ENCODE data around the gene MYZAP.
"Not testable (repeated sequence)": the region's sequence is repeated elsewhere in the genome, so short reads cannot be mapped to it uniquely, and the experiment has no call there.

The MYZAP gene

GRCh38 chr15:57595011-57595866 is 3.5 kb downstream of the MYZAP start:
- FAIRE-seq: no peak

GRCh38 chr15:57596301-57596855 is 4.7 kb downstream of the MYZAP start:
- no peak for FAIRE-seq

DNA sequence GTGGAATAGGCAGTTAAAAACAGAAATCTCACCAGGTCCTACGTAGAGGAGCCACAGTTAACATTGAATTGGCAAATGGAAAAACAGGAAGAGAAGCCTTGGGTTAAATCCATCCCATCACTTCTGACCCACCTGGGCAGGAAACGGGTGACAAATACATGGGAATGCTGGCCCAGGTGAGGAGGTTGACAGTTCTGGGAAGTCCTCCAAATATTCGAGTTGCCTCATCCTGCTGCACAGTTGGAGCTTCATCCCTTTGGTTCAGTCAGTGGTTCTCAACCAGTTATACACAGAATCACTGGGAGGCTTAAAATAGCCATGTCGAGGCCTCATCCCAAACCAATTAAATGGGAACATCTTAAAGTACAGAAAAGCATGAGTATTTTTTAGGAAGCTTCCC is 5.3 kb downstream of the MYZAP start:
- FAIRE-seq: no peak

DNA sequence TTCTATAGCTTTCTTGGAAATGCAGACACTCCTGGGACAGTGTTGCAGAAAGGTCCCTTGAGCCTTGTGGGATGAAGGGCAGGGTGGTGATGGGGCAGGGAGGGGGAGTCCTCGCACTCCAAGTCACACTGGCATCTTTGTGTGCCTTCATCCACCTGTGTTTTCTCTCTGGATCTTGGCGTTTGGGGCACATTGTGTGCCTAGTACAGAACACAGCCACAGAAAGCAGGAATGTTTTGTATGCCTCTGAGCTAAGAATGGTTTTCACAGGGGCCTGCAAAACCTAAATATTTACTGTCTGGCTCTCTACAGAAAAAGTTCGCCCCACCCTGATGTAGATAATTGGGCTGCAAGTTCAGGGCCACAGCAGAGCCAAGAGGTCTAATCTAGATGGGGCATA is 5.7 kb downstream of the MYZAP start:
- FAIRE-seq: no peak

GRCh38 chr15:57598346-57598745 is 6.6 kb downstream of the MYZAP start:
- no peak for FAIRE-seq

DNA sequence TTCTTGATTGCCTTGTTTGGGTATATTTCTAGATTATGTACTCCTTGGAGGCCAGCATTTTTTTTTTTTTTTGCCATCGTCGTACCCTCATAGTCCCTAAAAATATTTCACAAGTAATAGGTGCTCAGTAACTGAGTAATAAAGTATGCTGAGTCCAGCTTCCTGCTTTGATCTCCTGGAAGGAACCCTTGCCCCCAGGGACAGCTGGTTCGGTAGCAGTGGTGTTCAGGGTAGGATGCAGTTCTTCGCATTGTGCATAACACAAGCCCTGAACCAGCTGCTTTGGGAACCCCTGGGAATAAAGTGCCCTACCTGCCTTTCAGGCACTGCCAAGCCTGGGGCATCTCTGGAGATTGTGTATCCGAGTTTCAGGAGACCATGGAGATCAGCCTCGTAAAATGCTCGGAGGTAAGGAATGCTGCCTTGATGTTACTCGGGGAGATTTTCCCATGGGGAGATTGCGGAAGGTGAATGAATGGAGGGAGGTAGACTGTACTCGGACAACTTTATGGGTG is 7.6 kb downstream of the MYZAP start:
- no peak for FAIRE-seq

- FAIRE-seq: no peak
Observed at GRCh38 chr15:57600197-57600596, 8.5 kb downstream of the MYZAP start.

DNA sequence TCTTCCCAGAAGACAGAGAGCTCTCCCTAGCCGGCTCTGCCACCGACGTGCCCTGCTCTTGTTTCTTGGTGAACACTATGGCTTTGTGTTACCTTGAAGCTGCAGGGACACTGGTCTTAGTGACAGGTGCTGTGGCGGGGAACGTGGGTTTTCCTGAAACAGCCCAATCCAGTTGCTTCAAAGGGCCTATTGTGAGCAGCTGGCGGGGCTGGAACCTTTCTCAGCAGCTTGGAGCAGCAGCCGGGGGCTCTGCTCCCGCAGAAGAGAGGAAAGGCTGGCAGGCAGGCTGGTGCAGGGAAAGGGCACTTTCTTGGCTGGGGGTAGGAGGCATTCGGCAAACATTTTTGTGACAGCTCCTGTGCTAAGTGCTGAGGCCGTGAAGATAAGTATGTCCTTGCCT is 12.8 kb downstream of the MYZAP start:
- no peak for FAIRE-seq

- no peak for FAIRE-seq
Observed at GRCh38 chr15:57605491-57605890, 13.8 kb downstream of the MYZAP start.

- no peak for FAIRE-seq
Observed at GRCh38 chr15:57606048-57606447, 14.3 kb downstream of the MYZAP start.

DNA sequence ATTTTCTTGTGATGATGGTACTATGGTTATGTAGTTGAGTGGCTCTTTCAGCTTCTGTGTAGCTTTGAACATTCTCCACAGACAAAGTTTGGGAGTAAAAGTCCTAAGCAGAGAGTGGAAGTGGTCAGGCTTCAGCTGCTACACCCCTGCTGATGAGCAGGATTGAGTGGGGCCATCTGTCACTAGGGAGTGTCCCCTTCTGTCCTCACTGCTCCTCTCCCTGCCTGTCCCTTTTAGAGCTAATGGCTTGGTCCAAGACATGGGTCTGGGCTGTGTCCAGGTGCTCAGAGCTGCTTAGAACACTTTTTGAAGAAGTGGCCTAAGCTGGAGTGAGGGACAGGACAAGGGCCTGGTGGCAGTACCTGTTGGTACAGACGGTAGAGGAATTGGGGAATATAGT is 15.1 kb downstream of the MYZAP start:
- FAIRE-seq: no peak

DNA sequence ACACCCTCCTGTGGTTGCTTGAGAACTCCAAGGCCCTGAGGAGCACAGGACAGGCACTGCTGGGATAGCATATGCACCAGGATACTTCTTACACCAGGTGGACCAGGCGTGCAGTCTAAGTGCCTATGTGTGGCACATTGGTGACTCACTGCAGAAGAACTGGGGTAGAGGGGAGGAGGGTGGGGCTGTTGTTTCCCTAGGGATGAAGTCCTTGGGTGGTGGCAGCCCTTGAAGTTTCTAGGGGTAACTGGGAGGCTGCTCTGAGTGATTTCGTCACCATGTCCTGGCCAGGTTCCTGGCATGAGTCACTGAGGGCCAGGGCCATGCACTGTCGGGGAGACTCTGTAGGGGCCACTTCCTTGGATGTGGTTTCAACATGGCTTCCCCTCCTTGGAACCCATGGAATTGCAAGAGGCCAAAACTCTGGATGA is 15.9 kb downstream of the MYZAP start:
- no peak for FAIRE-seq

DNA sequence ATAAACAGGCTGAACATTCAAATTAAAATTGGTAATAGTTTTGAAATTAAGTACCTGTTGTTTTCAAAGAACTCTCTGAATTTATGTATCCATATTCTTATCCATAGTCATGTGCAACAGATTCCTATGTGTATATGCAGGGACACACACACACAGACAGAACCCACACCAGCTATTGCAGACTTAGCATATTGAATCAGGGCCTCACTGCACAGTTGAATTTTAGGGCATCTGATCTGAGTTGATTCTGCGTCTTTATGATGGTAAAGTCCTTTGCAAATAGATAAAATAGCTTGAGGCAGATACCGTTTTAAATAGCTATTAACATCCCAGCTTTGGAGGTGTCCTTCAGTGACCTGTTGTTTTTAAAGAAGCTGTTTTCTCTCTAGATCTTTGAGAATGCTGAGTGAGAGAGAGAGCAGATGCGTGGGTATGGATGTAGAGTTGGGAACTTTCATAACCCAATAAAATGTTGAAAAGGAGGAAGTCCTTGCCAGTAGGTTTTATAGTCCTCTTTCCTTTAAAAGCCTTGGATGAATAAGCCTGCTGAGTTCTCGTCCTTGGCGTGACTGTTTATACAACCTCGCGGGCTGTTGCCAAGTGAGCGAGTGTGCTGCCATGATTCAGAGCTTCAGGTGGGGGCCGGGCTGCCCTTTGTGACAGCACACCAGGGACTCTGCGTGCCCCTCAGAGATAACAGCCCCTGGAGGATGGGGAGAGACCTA is 18.3 kb downstream of the MYZAP start:
- FAIRE-seq: no peak

DNA sequence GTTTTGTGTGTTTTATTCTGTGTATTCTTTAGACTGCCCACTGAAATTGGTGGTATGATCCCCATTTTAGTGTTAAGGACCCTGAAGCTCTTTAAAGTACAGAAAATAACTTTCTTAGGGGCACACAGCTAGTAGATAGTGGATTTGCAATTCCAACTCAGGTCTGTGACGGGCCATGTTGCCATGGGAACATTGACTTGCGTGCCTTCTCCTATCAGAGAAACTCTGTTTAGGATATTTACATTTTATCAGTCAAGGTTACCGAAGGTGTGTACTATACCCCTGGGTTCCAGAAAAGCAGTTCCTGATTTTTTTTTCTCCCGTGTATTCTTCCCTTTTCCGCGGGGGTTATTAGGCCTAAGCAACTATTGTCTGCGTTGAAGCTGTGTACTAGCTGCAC is 19.4 kb downstream of the MYZAP start:
- no peak for FAIRE-seq

DNA sequence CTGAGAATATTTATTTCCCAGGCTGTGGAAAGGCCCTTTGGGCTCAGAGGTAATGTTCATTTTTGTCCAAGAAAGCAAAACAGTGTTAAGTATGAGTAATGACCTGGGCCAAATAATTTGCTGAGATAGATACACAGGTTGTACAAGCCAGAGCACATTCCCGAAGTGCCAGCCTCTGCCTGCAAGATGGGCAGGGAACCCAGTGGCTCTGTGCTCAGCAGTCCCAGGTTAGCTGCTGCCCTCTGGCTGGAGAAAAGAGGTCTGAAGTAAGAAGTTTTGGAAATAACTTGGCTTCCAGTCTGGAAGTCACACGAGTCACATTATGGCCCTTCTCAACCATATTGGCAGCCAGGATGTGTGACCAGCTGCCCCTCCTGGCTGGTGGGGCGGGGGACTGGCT is 20.2 kb downstream of the MYZAP start:
- no peak for FAIRE-seq

DNA sequence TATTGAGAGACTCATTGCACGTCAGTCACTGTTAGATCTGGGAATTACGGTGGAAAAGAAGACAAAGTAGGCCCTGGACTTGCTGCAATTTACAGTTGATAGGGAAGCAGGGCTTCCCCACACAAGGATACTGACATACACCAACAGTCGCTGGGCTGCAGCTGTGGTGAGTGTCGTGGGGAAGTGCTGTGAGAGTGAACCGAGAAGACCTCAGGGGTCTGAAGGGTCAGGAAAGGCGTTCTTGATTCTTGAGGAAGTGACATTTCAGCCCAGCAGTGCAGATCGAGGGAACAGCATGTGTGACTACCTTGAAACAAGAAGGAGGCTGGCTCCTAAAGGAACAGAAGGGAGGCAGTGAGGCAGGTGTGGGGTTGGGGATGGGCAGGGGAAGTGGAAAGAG is 22.5 kb downstream of the MYZAP start:
- FAIRE-seq: no peak

DNA sequence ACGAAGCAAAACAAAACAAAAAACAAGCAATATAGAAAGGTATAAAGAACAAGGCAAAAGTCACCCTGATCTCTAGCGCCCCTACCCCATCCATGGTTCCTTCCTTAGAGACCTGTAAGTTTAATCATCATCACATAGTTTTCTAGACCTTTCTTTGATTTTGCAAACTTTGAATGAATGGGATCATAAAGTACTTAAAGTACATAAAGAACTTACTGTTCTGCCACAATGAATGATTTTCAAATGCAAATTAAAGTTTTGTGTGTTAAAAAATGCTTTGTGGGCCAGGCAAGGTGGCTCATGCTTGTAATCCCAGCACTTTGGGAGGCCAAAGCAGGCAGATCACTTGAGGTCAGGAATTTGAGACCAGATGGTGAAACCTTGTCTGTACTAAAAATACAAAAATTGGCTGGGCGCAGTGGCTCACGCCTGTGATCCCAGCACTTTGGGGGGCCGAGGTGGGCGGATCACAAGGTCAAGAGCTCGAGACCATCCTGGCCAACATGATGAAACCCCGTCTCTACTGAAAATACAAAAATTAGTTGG is 24.3 kb downstream of the MYZAP start:
- FAIRE-seq: not testable (repeated sequence)

DNA sequence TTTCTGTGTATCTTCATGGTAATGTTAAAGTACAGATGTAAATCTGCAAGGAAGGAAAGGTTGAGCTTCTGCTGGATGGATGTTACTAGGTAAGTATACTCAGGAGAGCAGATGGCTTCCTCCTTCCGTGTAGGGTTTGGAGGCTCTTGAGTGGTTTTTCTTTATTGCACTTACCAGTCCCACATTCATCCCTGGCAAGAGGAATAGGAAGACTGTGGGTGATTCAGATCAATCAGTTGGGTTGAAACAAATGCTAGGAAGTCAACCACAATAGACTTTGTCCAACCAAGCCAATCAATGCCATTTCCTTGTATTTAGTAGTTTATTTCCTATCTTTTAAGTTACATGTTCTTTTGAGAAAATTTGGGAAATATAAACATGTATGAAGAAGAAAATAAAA is 26.6 kb downstream of the MYZAP start:
- FAIRE-seq: no peak

GRCh38 chr15:57619746-57620145 is 28.0 kb downstream of the MYZAP start:
- no peak for FAIRE-seq

GRCh38 chr15:57624730-57625129 is 33.0 kb downstream of the MYZAP start:
- no peak for FAIRE-seq

GRCh38 chr15:57625703-57626448 is 34.2 kb downstream of the MYZAP start:
- FAIRE-seq: no peak

- FAIRE-seq: no peak
Observed at GRCh38 chr15:57626713-57627440, 35.2 kb downstream of the MYZAP start.
